NCI-H187 (cell line): Measurements from ENCODE around the gene SPTBN5.
A peak's percentile ranks its signal among the peaks of the same experiment; 100 is the strongest.

ENCODE experiments used
- DNase-seq, 2 experiments: peaks; one replicate each; lab custom pipeline; 2025; lab: John Stamatoyannopoulos, UW

The SPTBN5 gene

GRCh38 chr15:41824062-41824745, 69.6 kb downstream of the SPTBN5 start:
- DNase-seq, result no peak

GRCh38 chr15:41823502-41823901, 70.4 kb downstream of the SPTBN5 start:
- no peak for DNase-seq

GRCh38 chr15:41822957-41823356, 70.9 kb downstream of the SPTBN5 start:
- no peak for DNase-seq

GRCh38 chr15:41822471-41822870, 71.4 kb downstream of the SPTBN5 start:
- no peak for DNase-seq

GRCh38 chr15:41821831-41822230, 72.0 kb downstream of the SPTBN5 start:
- no peak for DNase-seq

GRCh38 chr15:41820791-41821423, 72.9 kb downstream of the SPTBN5 start:
- no peak for DNase-seq

GRCh38 chr15:41819455-41820050, 74.3 kb downstream of the SPTBN5 start:
- no peak for DNase-seq

- no peak for DNase-seq
Observed at GRCh38 chr15:41817781-41818180, 76.1 kb downstream of the SPTBN5 start.

GRCh38 chr15:41817327-41817726, 76.5 kb downstream of the SPTBN5 start:
- no peak for DNase-seq

GRCh38 chr15:41816788-41817187, 77.1 kb downstream of the SPTBN5 start:
- no peak for DNase-seq

GRCh38 chr15:41814534-41814933, 79.3 kb downstream of the SPTBN5 start:
- no peak for DNase-seq

GRCh38 chr15:41813426-41813825, 80.4 kb downstream of the SPTBN5 start:
- no peak for DNase-seq

- DNase-seq, result no peak
Observed at GRCh38 chr15:41812820-41813375, 81.0 kb downstream of the SPTBN5 start.

- DNase-seq, result peak; percentile 14 to 38
Observed at GRCh38 chr15:41811432-41812195, 82.2 kb downstream of the SPTBN5 start.

GRCh38 chr15:41810651-41811431, 83.0 kb downstream of the SPTBN5 start:
- no peak for DNase-seq

- DNase-seq, result no peak
Observed at GRCh38 chr15:41809526-41810220, 84.2 kb downstream of the SPTBN5 start.

GRCh38 chr15:41809121-41809520, 84.7 kb downstream of the SPTBN5 start:
- DNase-seq, result no peak

- DNase-seq, result no peak
Observed at GRCh38 chr15:41806291-41807181, 87.3 kb downstream of the SPTBN5 start.

GRCh38 chr15:41805711-41806110, 88.1 kb downstream of the SPTBN5 start:
- no peak for DNase-seq
